Left lung (tissue), 10 donors: ENCODE results near the gene RPS5. TPM values are rescaled to one million over a fixed set of nuclear protein-coding genes. Genes with fewer than 3 reads are reported as not detected.
"Not testable (repeated sequence)": the region's sequence is repeated elsewhere in the genome, so short reads cannot be mapped to it uniquely, and the experiment has no call there.

ENCODE experiments used
- ATAC-seq: fragments of 200-7000 bp; cut with Tn5 transposase; one replicate; pipeline ENCODE4 v1.9.1; 2020; ENCODE audit warnings: moderate library complexity
- DNase-seq, 4 donors: peaks; one replicate each; pipeline ENCODE4 v3.0.0-alpha.2; 2013 to 2020
- H3K27ac ChIP-seq, 2 donors: fragments of 200-600 bp; sonication (generic) in 1 of 2; one replicate each; pipeline versions ENCODE4 v1.5.0 to v1.8.0; 2020 to 2021
- H3K27me3 ChIP-seq, 2 donors: fragments of 200-600 bp; sonication (generic) in 1 of 2; one replicate each; pipeline versions ENCODE4 v1.5.0 to v1.8.0; 2020 to 2021
- H3K36me3 ChIP-seq, 2 donors: fragments of 200-600 bp; sonication (generic) in 1 of 2; one replicate each; pipeline versions ENCODE4 v1.5.0 to v1.8.0; 2020 to 2021
- H3K4me1 ChIP-seq, 2 donors: fragments of 200-600 bp; one replicate each; pipeline ENCODE4 v1.8.0; 2021
- H3K4me3 ChIP-seq, 2 donors: fragments of 200-600 bp; sonication (generic) in 1 of 2; one replicate each; pipeline versions ENCODE4 v1.5.0 to v1.8.0; 2020 to 2021; ENCODE audit warnings: mild to moderate bottlenecking in 1 of 2
- H3K9me3 ChIP-seq, 2 donors: fragments of 200-600 bp; sonication (generic) in 1 of 2; one replicate each; pipeline versions ENCODE4 v1.5.0 to v1.8.0; 2020 to 2021
- intact Hi-C, 2 donors: fragments of 100-400 bp; cut with DNase I; formaldehyde crosslinking; loops; one replicate each; pipeline versions ENCODE4 v1.11.2 to v1.14.2; 2022
- polyA plus RNA-seq, 6 donors: library from polyadenylated mRNA; unstranded; fragments of 120-200 nt; gene quantifications; one replicate each; pipeline ENCODE4 v1.2.1, GENCODE V29; 2013; ENCODE audit not compliant: insufficient read length in 6 of 6
- total RNA-seq, 2 donors: library from RNA; stranded (reverse); fragmentation: NEBNext Ultra II Directional; extraction: Animal tissue kit (Norgen Biotek cat#: 25700); gene quantifications; one replicate each; pipeline ENCODE4 v1.2.1, GENCODE V29; 2021
- TF ChIP-seq, protein P1 (sequence below), 2 donors: fragments of 200-600 bp; sonication (generic) in 1 of 2; IDR thresholded peaks; one replicate each; pipeline versions ENCODE4 v1.5.0 to v1.8.0; 2021; ENCODE audit warnings: antibody characterized with exemption in 2 of 2
- donor health status: DM: no; HTN: yes; CAD: no.
- donor health status: DM: no; HTN: no; CAD: no.

The RPS5 gene
- total and polyA plus RNA-seq, 8 donors, result 842 to 1,479 (median 1,280) TPM

DNA sequence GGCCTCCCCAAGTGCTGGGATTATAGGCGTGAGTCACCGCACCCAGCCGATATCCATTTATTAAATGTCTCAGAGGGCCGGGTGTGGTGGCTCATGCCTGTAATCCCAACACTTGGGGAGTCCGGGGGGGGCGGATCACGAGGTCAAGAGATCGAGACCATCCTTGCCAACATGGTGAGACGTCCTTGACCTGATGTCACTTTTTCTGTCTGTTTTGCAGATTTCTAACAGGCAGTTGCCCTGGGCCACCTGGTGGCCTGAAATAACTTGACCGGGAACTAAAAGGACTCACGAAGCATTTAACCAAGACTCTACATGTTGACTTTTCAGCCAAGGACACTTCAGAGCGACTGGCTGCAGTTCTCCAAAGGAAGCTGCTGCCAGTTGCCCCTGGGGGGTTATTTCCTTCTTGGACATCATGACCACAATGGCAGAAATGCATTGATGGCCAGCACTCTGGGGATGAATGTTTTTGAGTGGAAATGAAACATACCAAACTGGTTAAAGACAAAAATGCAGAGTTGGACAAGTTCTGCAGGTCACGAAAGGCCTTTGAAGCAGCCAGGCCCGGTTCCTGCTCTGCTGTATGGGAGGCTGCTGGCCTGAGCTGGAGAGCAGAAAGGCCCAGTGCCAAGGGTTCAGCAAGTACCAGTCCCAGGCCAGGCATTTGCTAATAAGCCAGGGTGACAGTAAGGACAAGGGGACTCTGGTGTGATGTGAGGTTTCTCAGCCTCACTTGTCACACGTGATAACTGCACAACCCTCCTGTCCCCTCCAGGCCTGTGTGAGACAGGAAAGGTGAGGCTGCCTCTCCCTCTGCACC, 14.5 kb upstream of the RPS5 start:
- H3K27me3 ChIP-seq, result no peaks in the 10 kb centered on the region
- TF ChIP-seq, protein P1, sequence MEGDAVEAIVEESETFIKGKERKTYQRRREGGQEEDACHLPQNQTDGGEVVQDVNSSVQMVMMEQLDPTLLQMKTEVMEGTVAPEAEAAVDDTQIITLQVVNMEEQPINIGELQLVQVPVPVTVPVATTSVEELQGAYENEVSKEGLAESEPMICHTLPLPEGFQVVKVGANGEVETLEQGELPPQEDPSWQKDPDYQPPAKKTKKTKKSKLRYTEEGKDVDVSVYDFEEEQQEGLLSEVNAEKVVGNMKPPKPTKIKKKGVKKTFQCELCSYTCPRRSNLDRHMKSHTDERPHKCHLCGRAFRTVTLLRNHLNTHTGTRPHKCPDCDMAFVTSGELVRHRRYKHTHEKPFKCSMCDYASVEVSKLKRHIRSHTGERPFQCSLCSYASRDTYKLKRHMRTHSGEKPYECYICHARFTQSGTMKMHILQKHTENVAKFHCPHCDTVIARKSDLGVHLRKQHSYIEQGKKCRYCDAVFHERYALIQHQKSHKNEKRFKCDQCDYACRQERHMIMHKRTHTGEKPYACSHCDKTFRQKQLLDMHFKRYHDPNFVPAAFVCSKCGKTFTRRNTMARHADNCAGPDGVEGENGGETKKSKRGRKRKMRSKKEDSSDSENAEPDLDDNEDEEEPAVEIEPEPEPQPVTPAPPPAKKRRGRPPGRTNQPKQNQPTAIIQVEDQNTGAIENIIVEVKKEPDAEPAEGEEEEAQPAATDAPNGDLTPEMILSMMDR (IDR thresholded peaks at IDR 0.05), result no peak
- peak in 2 of 4 donors; percentile 37 to 43 for DNase-seq
- no peaks in the 10 kb centered on the region for H3K9me3 ChIP-seq
- H3K4me1 ChIP-seq, result no peaks in the 10 kb centered on the region
- H3K4me3 ChIP-seq, result no peak overlapping the region
- intact Hi-C loops, result no loop called here
- no peak overlapping the region for H3K27ac ChIP-seq
- peak; percentile 91 for ATAC-seq
- H3K36me3 ChIP-seq, result no peaks in the 10 kb centered on the region

DNA sequence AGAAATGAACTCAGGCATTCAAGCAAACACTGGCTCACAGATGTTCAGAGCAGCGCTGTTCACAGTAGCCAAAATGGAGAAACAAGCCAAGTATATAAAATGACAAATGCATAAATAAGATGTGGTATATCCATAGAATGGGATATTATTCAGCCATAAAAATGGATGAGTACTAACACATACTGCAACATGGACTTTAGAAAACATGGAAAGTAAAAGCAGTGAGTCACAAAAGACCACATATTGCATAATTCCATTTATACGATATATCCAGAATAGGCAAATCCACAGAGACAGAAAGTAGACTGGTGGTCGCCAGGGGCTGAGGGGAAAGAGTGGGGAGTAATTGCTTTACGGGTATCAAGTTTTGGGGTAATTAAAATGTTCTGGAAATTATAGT, 12.9 kb upstream of the RPS5 start:
- Histone ChIP-seq H3K4me3 (no peak overlapping the region), H3K9me3 (no peaks in the 10 kb centered on the region), H3K27ac (no peak overlapping the region), H3K36me3 (no peaks in the 10 kb centered on the region), H3K4me1 (no peaks in the 10 kb centered on the region), H3K27me3 (no peaks in the 10 kb centered on the region)
- TF ChIP-seq, protein P1 (IDR thresholded peaks at IDR 0.05), result no peak
- no peak for ATAC-seq
- intact Hi-C loops, result no loop called here
- DNase-seq, result no peak

DNA sequence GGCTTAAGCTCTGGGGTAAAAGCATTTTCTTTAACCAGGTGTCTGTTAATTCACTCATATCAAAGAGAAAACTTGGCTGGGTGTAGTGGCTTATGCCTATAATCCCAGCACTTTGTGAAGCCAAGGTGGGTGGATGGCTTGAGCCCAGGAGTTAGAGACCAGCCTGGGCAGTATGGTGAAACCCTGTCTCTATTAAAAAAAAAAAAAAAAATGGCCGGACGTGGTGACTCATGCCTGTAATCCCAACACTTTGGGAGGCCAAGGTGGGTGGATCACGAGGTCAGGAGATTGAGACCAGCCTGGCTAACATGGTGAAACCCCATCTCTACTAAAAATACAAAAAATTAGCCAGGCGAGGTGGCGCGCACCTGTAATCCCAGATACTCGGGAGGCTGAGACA, 10.3 kb upstream of the RPS5 start:
- H3K36me3 ChIP-seq, H3K27ac ChIP-seq, DNase-seq, H3K4me3 ChIP-seq, H3K9me3 ChIP-seq, intact Hi-C loops, ATAC-seq, H3K27me3 ChIP-seq: not testable (repeated sequence)
- H3K4me1 ChIP-seq, result peaks cover 8 to 17% of the 10 kb centered on the region in 2 donors

DNA sequence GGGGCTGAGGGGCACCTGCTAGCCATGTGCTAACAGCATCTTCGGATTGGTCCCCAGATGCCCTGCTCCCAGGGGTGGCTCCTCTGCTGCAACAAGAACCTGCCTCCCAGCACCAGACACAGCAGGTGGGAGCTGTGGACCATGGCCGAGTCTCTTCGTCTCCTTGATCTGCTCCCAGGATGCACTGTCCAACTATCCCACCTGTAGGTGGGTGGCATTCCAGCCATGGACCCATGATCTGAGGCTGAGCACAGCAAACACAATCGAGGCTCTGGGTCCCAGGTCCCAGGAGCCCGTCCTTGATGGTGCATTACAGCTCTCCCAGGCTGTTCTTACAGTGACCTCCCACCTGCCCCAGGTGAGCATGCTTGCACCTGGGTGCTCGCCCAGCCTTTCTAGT, 7.8 kb upstream of the RPS5 start:
- intact Hi-C loops, result no loop called here
- no peak overlapping the region for H3K4me3 ChIP-seq
- H3K36me3 ChIP-seq, result no peaks in the 10 kb centered on the region
- ATAC-seq (no peak), DNase-seq (peak in 2 of 4 donors; percentile 31 to 43)
- no peaks in the 10 kb centered on the region for H3K27me3 ChIP-seq
- TF ChIP-seq, protein P1 (IDR thresholded peaks at IDR 0.05), result no peak
- no peak overlapping the region for H3K27ac ChIP-seq
- H3K4me1 ChIP-seq, result peaks cover 10 to 25% of the 10 kb centered on the region in 2 donors
- no peaks in the 10 kb centered on the region for H3K9me3 ChIP-seq

DNA sequence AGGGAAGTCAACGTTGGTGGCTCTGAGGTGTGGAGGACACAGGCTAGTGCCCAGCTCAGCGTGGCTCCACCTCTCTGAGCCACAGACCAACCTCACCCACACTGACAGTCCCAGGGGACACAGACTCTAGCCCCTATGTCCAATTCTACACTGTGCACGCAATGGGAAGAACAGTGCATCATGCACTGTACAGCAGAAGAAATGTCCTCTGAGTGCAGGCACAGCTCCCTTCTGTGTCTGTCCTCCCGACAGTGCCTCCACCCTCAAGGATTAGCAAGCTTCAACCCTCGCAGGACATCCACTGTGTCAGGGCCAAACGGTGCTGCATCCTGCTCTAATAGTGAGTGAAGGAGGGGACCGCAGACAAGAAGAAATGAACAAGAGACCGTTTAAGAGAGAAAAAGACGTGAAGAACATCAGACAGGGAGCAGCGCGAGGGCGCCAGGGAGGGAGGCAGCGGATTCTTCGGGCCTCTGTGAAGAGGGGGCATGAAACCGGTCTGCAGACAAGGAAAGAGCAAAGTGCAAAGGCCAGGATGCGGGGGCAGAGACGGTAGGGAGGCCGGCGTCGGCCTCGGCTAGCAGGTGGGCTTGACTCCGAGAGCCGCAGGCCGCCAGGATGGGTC, 6.9 kb upstream of the RPS5 start:
- H3K4me3 ChIP-seq, result peak overlapping the region; percentile 70 to 83
- no peak for DNase-seq
- H3K9me3 ChIP-seq, result no peaks in the 10 kb centered on the region
- H3K36me3 ChIP-seq, result no peaks in the 10 kb centered on the region
- H3K4me1 ChIP-seq, result peaks cover 10 to 28% of the 10 kb centered on the region in 2 donors
- TF ChIP-seq, protein P1 (IDR thresholded peaks at IDR 0.05), result no peak
- no peak for ATAC-seq
- H3K27me3 ChIP-seq, result no peaks in the 10 kb centered on the region
- intact Hi-C loops, result no loop called here
- peak overlapping the region; percentile 92 to 96 for H3K27ac ChIP-seq
